ENCODE measurements around the gene LDLRAP1.

Gene LDLRAP1

DNA sequence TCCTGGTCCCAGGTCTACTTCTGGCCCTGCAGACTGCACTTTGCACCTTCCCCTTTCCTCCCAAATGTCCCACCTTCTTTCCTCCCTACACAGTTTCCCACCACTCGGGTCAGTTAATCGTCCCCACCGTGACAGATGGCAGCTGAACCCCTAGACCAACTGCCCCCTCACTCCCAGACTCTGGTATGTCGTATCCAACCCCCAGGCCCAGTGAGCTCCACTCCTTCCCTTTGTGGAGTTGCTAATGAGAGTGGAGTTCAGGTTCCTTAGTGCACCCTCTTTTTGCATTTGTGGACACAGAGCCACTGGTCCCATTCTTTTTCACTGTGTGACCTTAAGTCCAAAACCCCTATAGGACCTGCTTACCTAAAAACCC is 75.0 kb downstream of the LDLRAP1 start:
- no peak for FAIRE-seq
- no peak for DNase-seq (ENCODE audit: insufficient read length)
- TF ChIP-seq POLR2A (IDR thresholded peaks at IDR 0.05; ENCODE audit: low read depth, low read length): no peak

All from GM12892 (cell line).